HepG2 (cell line): ENCODE data around the gene TUBB4B. TPM values are rescaled to one million over a fixed set of nuclear protein-coding genes. Genes with fewer than 3 reads are reported as not detected.

Experiments used
- CCAR2 ChIP-seq: fragments of 200-400 bp; formaldehyde crosslinking; optimal IDR thresholded peaks from 2 replicates; pipeline ENCODE3; 2018; ENCODE audit warnings: low read depth, mild to moderate bottlenecking, low read length, moderate library complexity
- GABPB1 ChIP-seq: IDR thresholded peaks from 2 replicates; pipeline ENCODE4 v1.6.1; 2016; ENCODE audit warnings: mild to moderate bottlenecking, missing genetic modification reagents, moderate library complexity, missing compliant biosample characterization
- IKZF1 ChIP-seq: fragments of 450-650 bp; IDR thresholded peaks from 2 replicates; pipeline ENCODE4 v1.7.1; 2016
- IRX3 ChIP-seq: sonication (generic); formaldehyde crosslinking; IDR thresholded peaks from 2 replicates; pipeline ENCODE4 v1.8.1; 2023; ENCODE audit warnings: mild to moderate bottlenecking, low read depth, missing genetic modification reagents, borderline replicate concordance
- KIAA2018 ChIP-seq: sonication (generic); formaldehyde crosslinking; IDR thresholded peaks from 2 replicates; pipeline ENCODE4 v1.5.0; 2020; ENCODE audit warnings: mild to moderate bottlenecking, missing genetic modification reagents, borderline replicate concordance
- MBNL3 ChIP-seq: fragments of 250-450 bp; sonication (Bioruptor Pico); conservative IDR thresholded peaks from 2 replicates; pipeline ENCODE4 v1.8.0; 2022; ENCODE audit warnings: mild to moderate bottlenecking, inconsistent platforms
- MXD3 ChIP-seq: IDR thresholded peaks from 2 replicates; pipeline ENCODE4 v1.6.1; 2016; ENCODE audit warnings: mild to moderate bottlenecking, missing biosample characterization, missing genetic modification reagents
- NCOA1 ChIP-seq: sonication (generic); formaldehyde crosslinking; IDR thresholded peaks from 2 replicates; pipeline ENCODE4 v1.9.0; 2021; ENCODE audit warnings: missing genetic modification reagents
- PHB2 ChIP-seq: fragments of 450-650 bp; IDR thresholded peaks from 2 replicates; pipeline ENCODE4 v1.6.1; 2018; ENCODE audit not compliant: partially characterized antibody
- PHF8 ChIP-seq: sonication (generic); formaldehyde crosslinking; IDR thresholded peaks from 2 replicates; pipeline ENCODE4 v1.5.0; 2020; ENCODE audit warnings: missing genetic modification reagents
- PTBP1 ChIP-seq: fragments of 200-400 bp; formaldehyde crosslinking; IDR thresholded peaks from 2 replicates; pipeline ENCODE4 v1.6.1; 2018; ENCODE audit warnings: low read length, low read depth; ENCODE audit not compliant: poor library complexity, severe bottlenecking
- RFX5 ChIP-seq: IDR thresholded peaks from 2 replicates; pipeline ENCODE4 v1.6.1; 2011; ENCODE audit warnings: low read depth, low read length, improper control_type of control experiment
- SAP130 ChIP-seq: IDR thresholded peaks from 2 replicates; pipeline ENCODE4 v1.6.1; 2016; ENCODE audit warnings: low read depth
- SP4 ChIP-seq: sonication (generic); formaldehyde crosslinking; IDR thresholded peaks from 2 replicates; pipeline ENCODE4 v1.8.1; 2023; ENCODE audit warnings: mild to moderate bottlenecking, missing genetic modification reagents
- SPEN ChIP-seq: sonication (generic); formaldehyde crosslinking; IDR thresholded peaks from 2 replicates; pipeline ENCODE4 v1.5.1; 2020; ENCODE audit warnings: low read depth, mild to moderate bottlenecking, missing genetic modification reagents
- TEAD3 ChIP-seq: optimal IDR thresholded peaks from 2 replicates; pipeline ENCODE3; 2016; ENCODE audit warnings: borderline replicate concordance
- ZBTB42 ChIP-seq: sonication (generic); formaldehyde crosslinking; IDR thresholded peaks from 2 replicates; pipeline ENCODE4 v1.5.0; 2020; ENCODE audit warnings: mild to moderate bottlenecking, missing genetic modification reagents
- ZNF264 ChIP-seq: sonication (generic); formaldehyde crosslinking; IDR thresholded peaks from 2 replicates; pipeline ENCODE4 v1.4.0; 2020; ENCODE audit warnings: missing genetic modification reagents
- ZNF292 ChIP-seq: sonication (generic); formaldehyde crosslinking; IDR thresholded peaks from 2 replicates; pipeline ENCODE4 v1.8.1; 2022; ENCODE audit warnings: mild to moderate bottlenecking, low read depth, missing genetic modification reagents, borderline replicate concordance
- ZNF431 ChIP-seq: sonication (generic); formaldehyde crosslinking; IDR thresholded peaks from 2 replicates; pipeline ENCODE4 v1.9.0; 2022; ENCODE audit warnings: missing genetic modification reagents, low read depth, mild to moderate bottlenecking, borderline replicate concordance
- ZNF720 ChIP-seq: sonication (generic); formaldehyde crosslinking; IDR thresholded peaks from 2 replicates; pipeline ENCODE4 v1.4.0; 2020; ENCODE audit warnings: missing genetic modification reagents
- ZNF773 ChIP-seq: sonication (generic); formaldehyde crosslinking; IDR thresholded peaks from 2 replicates; pipeline ENCODE4 v1.4.0; 2020; ENCODE audit warnings: missing genetic modification reagents, borderline replicate concordance
- ZNF839 ChIP-seq: sonication (generic); formaldehyde crosslinking; IDR thresholded peaks from 2 replicates; pipeline ENCODE4 v1.4.0; 2020; ENCODE audit warnings: missing genetic modification reagents, mild to moderate bottlenecking, borderline replicate concordance
- polyA plus RNA-seq, 8 experiments: library from polyadenylated mRNA; depleted of rRNA in 3 of 8; stranded (reverse) in 7 of 8; unstranded in 1 of 8; fragments of >200 nt; fragmentation: Illumina TruSeq in 4 of 8; extraction: Trizol in 4 of 8; gene quantifications; 2 replicates each; pipeline versions ENCODE4 v1.2.1 to v1.2.3, GENCODE V29; 2011 to 2016; ENCODE audit warnings: low read depth in 4 of 8, missing spikeins in 1 of 8, mixed read lengths in 1 of 8; ENCODE audit not compliant: insufficient read depth in 1 of 8
- total RNA-seq, 5 experiments: library from RNA; depleted of rRNA; stranded (reverse); fragments of >200 nt; fragmentation: Illumina TruSeq; extraction: Trizol; gene quantifications; 2 replicates each; pipeline ENCODE4 v1.2.3, GENCODE V29; 2016; ENCODE audit warnings: low read depth in 1 of 5

Gene TUBB4B
- total and polyA plus RNA-seq, 2 of the 13 experiments (the other 11 are each of a cell fraction or from before 2014, with no cell fraction given), result 182 to 412 TPM

- TF ChIP-seq KIAA2018 (no peak), ZNF839 (CRISPR knock-in tag) (no peak), ZNF720 (CRISPR knock-in tag) (no peak), CCAR2 (no peak), SAP130 (CRISPR knock-in tag) (peak; percentile 72), NCOA1 (CRISPR knock-in tag) (no peak), ZNF431 (no peak), ZBTB42 (no peak), IRX3 (CRISPR knock-in tag) (no peak), IKZF1 (no peak), MXD3 (CRISPR knock-in tag) (no peak), PHF8 (CRISPR knock-in tag) (no peak; the same call in 1 of the 2 replicates), ZNF292 (CRISPR knock-in tag) (peak; percentile 66; the same call in 1 of the 2 replicates), RFX5 (no peak), SPEN (peak; percentile 8; the same call in 1 of the 2 replicates), SP4 (CRISPR knock-in tag) (no peak), ZNF264 (CRISPR knock-in tag) (no peak), MBNL3 (CRISPR knock-in tag) (no peak), PTBP1 (no peak), GABPB1 (peak; percentile 34; the same call in 1 of the 2 replicates), PHB2 (no peak), ZNF773 (no peak), TEAD3 (CRISPR knock-in tag) (peak; percentile 42)
Observed at GRCh38 chr9:137253717-137254623, 12.9 kb downstream of the TUBB4B start (continued).
